AG04450 (cell line): ENCODE results near the gene ASTE1. TPM values are rescaled to one million over a fixed set of nuclear protein-coding genes. Genes with fewer than 3 reads are reported as not detected.

Experiments
- CTCF ChIA-PET: fragments of 300-600, 350-600 bp; formaldehyde crosslinking; extraction: SDS; loops from one replicate; lab custom pipeline; 2022; ENCODE audit warnings: antibody characterized with exemption, inconsistent platforms; lab: Charles Lee
- POLR2A ChIA-PET: fragments of 350-600 bp; formaldehyde crosslinking; extraction: SDS; loops from one replicate; lab custom pipeline; 2021; ENCODE audit warnings: antibody characterized with exemption, inconsistent platforms; lab: Yijun Ruan, JAX
- DNase-seq: peaks from one replicate; pipeline ENCODE4 v3.0.0-alpha.2; 2011; ENCODE audit warnings: low read depth, low spot score
- H3K27ac ChIP-seq: one replicate; pipeline ENCODE4 v1.5.1; 2012; ENCODE audit warnings: low read depth, low read length, control low read depth
- H3K27me3 ChIP-seq: one replicate; pipeline ENCODE4 v1.6.0; 2012; ENCODE audit warnings: low read length; ENCODE audit not compliant: control insufficient read depth, insufficient read depth
- H3K4me3 ChIP-seq: 2 replicates; pipeline ENCODE4 v1.5.1; 2011; ENCODE audit warnings: mild to moderate bottlenecking, low read depth, low read length, control low read depth
- H3K9me3 ChIP-seq: 2 replicates; pipeline ENCODE4 v1.5.1; 2012; ENCODE audit warnings: low read length; ENCODE audit not compliant: control insufficient read depth, insufficient read depth
- CTCF ChIP-seq: IDR thresholded peaks from 2 replicates; pipeline ENCODE4 v1.5.1; 2011; ENCODE audit warnings: low read depth, low read length, control low read depth, inconsistent platforms
- polyA plus RNA-seq: library from polyadenylated mRNA; depleted of rRNA; stranded (reverse); fragments of >200 nt; gene quantifications from 2 replicates; pipeline ENCODE4 v1.2.3, GENCODE V29; 2011

ASTE1 gene
- polyA plus RNA-seq, 1 experiment = 8.5 TPM

- Histone ChIP-seq H3K4me3 (no peak overlapping the region), H3K27me3 (no peaks in the 10 kb centered on the region), H3K9me3 (no peaks in the 10 kb centered on the region), H3K27ac (no peak overlapping the region)
- no peak for TF ChIP-seq CTCF
- ChIA-PET POLR2A (no interaction called here), CTCF (no interaction called here)
- no peak for DNase-seq
These were observed 22.0 kb downstream of the ASTE1 start for GRCh38 chr3:131004603-131005002.

- CTCF ChIA-PET = interaction anchor here (0.6 kb wide), 2 partner anchors 220 to 520 kb away, joined by 3 read pairs; no protein-coding TSS in a partner anchor
- Histone ChIP-seq H3K4me3 (no peak overlapping the region), H3K27ac (no peak overlapping the region), H3K27me3 (no peaks in the 10 kb centered on the region), H3K9me3 (no peaks in the 10 kb centered on the region)
- DNase-seq = no peak
- no peak for TF ChIP-seq CTCF
- POLR2A ChIA-PET = no interaction called here
These were observed 25.6 kb downstream of the ASTE1 start for GRCh38 chr3:131001071-131001470.

- ChIA-PET POLR2A (interaction anchor here (1.5 kb wide), 1 partner anchor 103 kb away, joined by 3 read pairs; the partner anchor contains the start of gene ATP2C1), CTCF (no interaction called here)
- no peak overlapping the region for H3K27ac ChIP-seq
- no peak overlapping the region for H3K4me3 ChIP-seq
- DNase-seq = no peak
- no peak for TF ChIP-seq CTCF
- no peaks in the 10 kb centered on the region for H3K9me3 ChIP-seq
- no peaks in the 10 kb centered on the region for H3K27me3 ChIP-seq
These were observed 29.3 kb downstream of the ASTE1 start for GRCh38 chr3:130997289-130997688.

GRCh38 chr3:130992344-130992743 is 34.3 kb downstream of the ASTE1 start:
- DNase-seq = no peak
- no peaks in the 10 kb centered on the region for H3K9me3 ChIP-seq
- no peak overlapping the region for H3K27ac ChIP-seq
- no peak for TF ChIP-seq CTCF
- ChIA-PET POLR2A (no interaction called here), CTCF (no interaction called here)
- no peaks in the 10 kb centered on the region for H3K27me3 ChIP-seq
- no peak overlapping the region for H3K4me3 ChIP-seq

- Histone ChIP-seq H3K9me3 (no peaks in the 10 kb centered on the region), H3K27ac (no peak overlapping the region), H3K4me3 (no peak overlapping the region), H3K27me3 (no peaks in the 10 kb centered on the region)
- ChIA-PET POLR2A (no interaction called here), CTCF (no interaction called here)
- no peak for TF ChIP-seq CTCF
- no peak for DNase-seq
These were observed 35.5 kb downstream of the ASTE1 start for GRCh38 chr3:130991126-130991525.
